Ascending aorta (tissue), 2 donors: ENCODE measurements around the gene IPO4. TPM values are rescaled to one million over a fixed set of nuclear protein-coding genes. Genes with fewer than 3 reads are reported as not detected.

ENCODE experiments used
- DNase-seq, 2 donors: peaks; one replicate each; pipeline ENCODE4 v3.0.0-alpha.2; 2019; ENCODE audit warnings: low spot score in 2 of 2
- H3K27ac ChIP-seq, 2 donors: fragments of 200-600 bp; sonication (generic); one replicate each; pipeline ENCODE4 v1.5.1; 2016 to 2017; ENCODE audit warnings: mild to moderate bottlenecking in 1 of 2
- H3K27me3 ChIP-seq: fragments of 200-600 bp; sonication (generic); one replicate; pipeline ENCODE4 v1.5.1; 2017
- H3K36me3 ChIP-seq, 2 donors: fragments of 200-600 bp; sonication (generic); one replicate each; pipeline ENCODE4 v1.5.1; 2016
- H3K4me1 ChIP-seq, 2 donors: fragments of 200-600 bp; sonication (generic); one replicate each; pipeline ENCODE4 v1.5.1; 2016 to 2017; ENCODE audit warnings: mild to moderate bottlenecking in 1 of 2
- H3K4me3 ChIP-seq, 2 donors: fragments of 200-600 bp; sonication (generic); one replicate each; pipeline ENCODE4 v1.5.1; 2016 to 2017; ENCODE audit warnings: mild to moderate bottlenecking in 1 of 2
- H3K9me3 ChIP-seq, 2 donors: fragments of 200-600 bp; sonication (generic); one replicate each; pipeline ENCODE4 v1.5.1; 2016
- intact Hi-C: fragments of 100-400 bp; cut with DNase I; formaldehyde crosslinking; loops from one replicate; pipeline ENCODE4 v1.15.1; 2023
- total RNA-seq: library from RNA; depleted of rRNA; stranded (reverse); fragments of >200 nt; gene quantifications from one replicate; pipeline ENCODE4 v1.1.0, GENCODE V29; 2016
- TF ChIP-seq, protein P1 (sequence below), 3 experiments: fragments of 200-600 bp in 2 of 3; fragments of 450-650 bp in 1 of 3; sonication (generic) in 2 of 3; IDR thresholded peaks; one replicate each; pipeline ENCODE4 v1.5.1; 2016 to 2019; ENCODE audit warnings: antibody characterized with exemption in 3 of 3, mild to moderate bottlenecking in 1 of 3, moderate library complexity in 1 of 3

The IPO4 gene
- total RNA-seq, 1 donor from 2014 or later, result 140 TPM

- TF ChIP-seq, protein P1, sequence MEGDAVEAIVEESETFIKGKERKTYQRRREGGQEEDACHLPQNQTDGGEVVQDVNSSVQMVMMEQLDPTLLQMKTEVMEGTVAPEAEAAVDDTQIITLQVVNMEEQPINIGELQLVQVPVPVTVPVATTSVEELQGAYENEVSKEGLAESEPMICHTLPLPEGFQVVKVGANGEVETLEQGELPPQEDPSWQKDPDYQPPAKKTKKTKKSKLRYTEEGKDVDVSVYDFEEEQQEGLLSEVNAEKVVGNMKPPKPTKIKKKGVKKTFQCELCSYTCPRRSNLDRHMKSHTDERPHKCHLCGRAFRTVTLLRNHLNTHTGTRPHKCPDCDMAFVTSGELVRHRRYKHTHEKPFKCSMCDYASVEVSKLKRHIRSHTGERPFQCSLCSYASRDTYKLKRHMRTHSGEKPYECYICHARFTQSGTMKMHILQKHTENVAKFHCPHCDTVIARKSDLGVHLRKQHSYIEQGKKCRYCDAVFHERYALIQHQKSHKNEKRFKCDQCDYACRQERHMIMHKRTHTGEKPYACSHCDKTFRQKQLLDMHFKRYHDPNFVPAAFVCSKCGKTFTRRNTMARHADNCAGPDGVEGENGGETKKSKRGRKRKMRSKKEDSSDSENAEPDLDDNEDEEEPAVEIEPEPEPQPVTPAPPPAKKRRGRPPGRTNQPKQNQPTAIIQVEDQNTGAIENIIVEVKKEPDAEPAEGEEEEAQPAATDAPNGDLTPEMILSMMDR (IDR thresholded peaks at IDR 0.05), result no peak
- peaks cover 20 to 22% of the 10 kb centered on the region in 2 donors for H3K4me1 ChIP-seq
- no peaks in the 10 kb centered on the region for H3K9me3 ChIP-seq
- no peaks in the 10 kb centered on the region for H3K27me3 ChIP-seq
- H3K4me3 ChIP-seq, result no peak overlapping the region
- no peak overlapping the region for H3K27ac ChIP-seq
- intact Hi-C loops, result loop anchor here (5.0 to 10.0 kb wide), 2 partner anchors 83 to 845 kb away; partner anchors contain the start of genes BCL2L2, GMPR2, NEDD8 and PPP1R3E
- H3K36me3 ChIP-seq, result peaks cover 32 to 55% of the 10 kb centered on the region in 2 donors
- DNase-seq, result no peak
These were observed 39.2 kb downstream of the IPO4 start for GRCh38 chr14:24149302-24149969.

- H3K36me3 ChIP-seq, result peaks cover 28 to 41% of the 10 kb centered on the region in 2 donors
- DNase-seq, result peak in 1 of 2 donors; percentile 63
- no peaks in the 10 kb centered on the region for H3K9me3 ChIP-seq
- peaks cover 20 to 22% of the 10 kb centered on the region in 2 donors for H3K4me1 ChIP-seq
- intact Hi-C loops, result loop anchor here (1.0 to 10.0 kb wide), 6 partner anchors 13 to 843 kb away; partner anchors contain the start of genes BCL2L2, GMPR2, IPO4 and IRF9
- H3K4me3 ChIP-seq, result peak overlapping the region; percentile 76 to 100
- H3K27ac ChIP-seq, result peak overlapping the region; percentile 75 to 90
- H3K27me3 ChIP-seq, result no peaks in the 10 kb centered on the region
- TF ChIP-seq, protein P1 (IDR thresholded peaks at IDR 0.05), result no peak
These were observed 40.7 kb downstream of the IPO4 start for GRCh38 chr14:24147761-24148428.

GRCh38 chr14:24146978-24147760 is 41.4 kb downstream of the IPO4 start, which contains the start of gene RNF31:
TSS of gene RNF31 (plus strand) at chr14:24147498. CDS start at chr14:24147699, 201 bp downstream.
- peaks cover 28 to 33% of the 10 kb centered on the region in 2 donors for H3K36me3 ChIP-seq
- H3K27ac ChIP-seq, result peak within 1 kb of the TSS; percentile 75 to 90
- intact Hi-C loops, result loop anchor here (1.0 to 10.0 kb wide), 6 partner anchors 14 to 842 kb away; partner anchors contain the start of genes BCL2L2, GMPR2, IPO4 and IRF9

GRCh38 chr14:24146453-24146977 is 42.1 kb downstream of the IPO4 start, which contains the start of gene PSME2:
TSS of gene PSME2 (minus strand) at chr14:24146610. CDS start at chr14:24146581, 29 bp downstream.
- intact Hi-C loops, result loop anchor here (2.0 to 10.0 kb wide), 4 partner anchors 42 to 842 kb away; partner anchors contain the start of genes BCL2L2, GMPR2, IPO4 and NEDD8
- Histone ChIP-seq H3K36me3 (peaks cover 22 to 27% of the 10 kb centered on the region in 2 donors), H3K4me1 (peaks cover 24 to 26% of the 10 kb centered on the region in 2 donors)

More at GRCh38 chr14:24146978-24147760, 41.4 kb downstream of the IPO4 start, which contains the start of gene RNF31:
- Histone ChIP-seq H3K27me3 (no peaks in the 10 kb centered on the region), H3K4me3 (peak within 1 kb of the TSS; percentile 76 to 100), H3K9me3 (no peaks in the 10 kb centered on the region), H3K4me1 (peaks cover 21 to 23% of the 10 kb centered on the region in 2 donors)
- TF ChIP-seq, protein P1 (IDR thresholded peaks at IDR 0.05), result no peak
- peak; percentile 95 to 99 for DNase-seq

More at GRCh38 chr14:24146453-24146977, 42.1 kb downstream of the IPO4 start, which contains the start of gene PSME2:
- Histone ChIP-seq H3K27ac (peak within 1 kb of the TSS; percentile 75 to 90), H3K9me3 (no peaks in the 10 kb centered on the region), H3K27me3 (no peaks in the 10 kb centered on the region), H3K4me3 (peak within 1 kb of the TSS; percentile 76 to 100)
- TF ChIP-seq, protein P1 (IDR thresholded peaks at IDR 0.05), result no peak
- peak; percentile 94 to 98 for DNase-seq
